Measurements from ENCODE around the gene RASSF3. TPM values are rescaled to one million over a fixed set of nuclear protein-coding genes. Genes with fewer than 3 reads are reported as not detected.
A peak's percentile ranks its signal among the peaks of the same experiment; 100 is the strongest.

The RASSF3 gene
- total and polyA plus RNA-seq, 2 of the 13 experiments (the other 11 are each of a cell fraction or from before 2014, with no cell fraction given), result 15.5 to 16.0 TPM

- peak; percentile 52; the same call in 1 of the 2 replicates for TF ChIP-seq HMGXB3 (CRISPR knock-in tag; IDR thresholded peaks at IDR 0.05; ENCODE audit: borderline replicate concordance)
- no peak for TF ChIP-seq DNMT1 (CRISPR knock-in tag; IDR thresholded peaks at IDR 0.05)
- TF ChIP-seq ZC3H4 (CRISPR knock-in tag; IDR thresholded peaks at IDR 0.05; ENCODE audit: borderline replicate concordance), result no peak
- TF ChIP-seq NPAS2 (CRISPR knock-in tag; IDR thresholded peaks at IDR 0.05; ENCODE audit: borderline replicate concordance), result no peak
- no peak for TF ChIP-seq SMC3 (IDR thresholded peaks at IDR 0.05; ENCODE audit: low read length)
- TF ChIP-seq HOMEZ (CRISPR knock-in tag; IDR thresholded peaks at IDR 0.05; ENCODE audit: low read depth), result peak; percentile 58; the same call in 1 of the 2 replicates
- no peak for TF ChIP-seq ZNF746 (CRISPR knock-in tag; IDR thresholded peaks at IDR 0.05)
- TF ChIP-seq RFX1 (IDR thresholded peaks at IDR 0.05), result no peak
- no peak for TF ChIP-seq EZH2 (conservative IDR thresholded peaks at IDR 0.05; ENCODE audit: low read depth, low read length)
- no peak for TF ChIP-seq ZMYM3 (CRISPR knock-in tag; IDR thresholded peaks at IDR 0.05)
- TF ChIP-seq BRCA1 (CRISPR knock-in tag; IDR thresholded peaks at IDR 0.05), result no peak
- TF ChIP-seq SALL1 (CRISPR knock-in tag; IDR thresholded peaks at IDR 0.05), result peak; percentile 67
- 0 out of 2 replicates have a peak, but pooled peaks have one; percentile 35 for TF ChIP-seq ZNF574 (CRISPR knock-in tag; IDR thresholded peaks at IDR 0.05)
- no peak for TF ChIP-seq JARID2 (CRISPR knock-in tag; IDR thresholded peaks at IDR 0.05; ENCODE audit: insufficient replicate concordance)
- no peak for TF ChIP-seq ZNF280D (CRISPR knock-in tag; IDR thresholded peaks at IDR 0.05)
- TF ChIP-seq DMAP1 (CRISPR knock-in tag; IDR thresholded peaks at IDR 0.05), result peak; percentile 72
- no peak for TF ChIP-seq PHB2 (IDR thresholded peaks at IDR 0.05; ENCODE audit: partially characterized antibody)
- no peak for TF ChIP-seq ZNF619 (CRISPR knock-in tag; IDR thresholded peaks at IDR 0.05)
- no peak for TF ChIP-seq GABPA (IDR thresholded peaks at IDR 0.05; ENCODE audit: low read depth, low read length)
- no peak for TF ChIP-seq GABPA (CRISPR knock-in tag; IDR thresholded peaks at IDR 0.05; ENCODE audit: low read depth)
Observed at GRCh38 chr12:64610660-64611340, 505 bp downstream of the RASSF3 start (continued).

All from HepG2 (cell line).